Brain microvascular endothelial cell (primary cell): ENCODE measurements around the gene YY1AP1.
"Not testable (repeated sequence)": the region's sequence is repeated elsewhere in the genome, so short reads cannot be mapped to it uniquely, and the experiment has no call there.

Experiments
- DNase-seq: peaks from one replicate; pipeline ENCODE4 v3.0.0-alpha.2; 2020
- H3K27ac ChIP-seq: fragments of 250-450 bp; sonication (Bioruptor Pico); 2 replicates; pipeline ENCODE4 v1.5.1; 2020; ENCODE audit warnings: mild to moderate bottlenecking, moderate library complexity
- H3K27me3 ChIP-seq: fragments of 250-450 bp; sonication (Bioruptor Pico); replicated peaks from 2 replicates; pipeline ENCODE4 v1.5.1; 2020; ENCODE audit warnings: mild to moderate bottlenecking
- H3K36me3 ChIP-seq: fragments of 250-450 bp; sonication (Bioruptor Pico); replicated peaks from 2 replicates; pipeline ENCODE4 v1.5.1; 2020; ENCODE audit warnings: mild to moderate bottlenecking
- H3K4me3 ChIP-seq: 2 replicates; pipeline ENCODE4 v1.5.1; 2011; ENCODE audit warnings: low read depth, mild to moderate bottlenecking, control low read depth, low read length, moderate library complexity
- in situ Hi-C: cut with HindIII; loops from 2 replicates; pipeline ENCODE4 v1.10.0; 2017; ENCODE audit warnings: low sequenced_read_pairs, low pct_ligation_motif_present
- TF ChIP-seq, protein P1 (sequence below): IDR thresholded peaks from 2 replicates; pipeline ENCODE4 v1.5.1; 2011; ENCODE audit warnings: low read depth, mild to moderate bottlenecking, moderate library complexity, low read length, control low read depth, inconsistent platforms; ENCODE audit errors: missing control alignments

The YY1AP1 gene

DNA sequence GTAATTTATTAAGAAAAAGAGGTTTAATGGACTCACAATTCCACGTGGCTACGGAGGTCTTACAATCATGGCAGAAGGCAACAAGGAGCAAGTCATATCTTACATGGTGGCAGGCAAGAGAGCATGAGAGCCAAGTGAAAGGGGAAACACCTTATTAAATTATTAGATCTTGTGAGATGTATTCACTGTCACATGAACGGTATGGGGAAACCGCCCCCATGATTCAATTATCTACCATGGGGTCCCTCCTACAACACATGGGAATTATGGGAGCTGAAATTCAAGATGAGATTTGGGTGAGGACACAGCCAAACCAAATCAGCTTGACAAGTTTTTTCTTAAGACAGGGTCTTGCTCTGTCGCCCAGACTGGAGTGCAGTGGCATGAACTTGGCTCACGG, 14.6 kb upstream of the YY1AP1 start:
- H3K27ac ChIP-seq: no peak overlapping the region
- H3K27me3 ChIP-seq: no peaks in the 10 kb centered on the region
- no peak for DNase-seq
- no peaks in the 10 kb centered on the region for H3K36me3 ChIP-seq
- in situ Hi-C loops: no loop called here
- TF ChIP-seq, protein P1, sequence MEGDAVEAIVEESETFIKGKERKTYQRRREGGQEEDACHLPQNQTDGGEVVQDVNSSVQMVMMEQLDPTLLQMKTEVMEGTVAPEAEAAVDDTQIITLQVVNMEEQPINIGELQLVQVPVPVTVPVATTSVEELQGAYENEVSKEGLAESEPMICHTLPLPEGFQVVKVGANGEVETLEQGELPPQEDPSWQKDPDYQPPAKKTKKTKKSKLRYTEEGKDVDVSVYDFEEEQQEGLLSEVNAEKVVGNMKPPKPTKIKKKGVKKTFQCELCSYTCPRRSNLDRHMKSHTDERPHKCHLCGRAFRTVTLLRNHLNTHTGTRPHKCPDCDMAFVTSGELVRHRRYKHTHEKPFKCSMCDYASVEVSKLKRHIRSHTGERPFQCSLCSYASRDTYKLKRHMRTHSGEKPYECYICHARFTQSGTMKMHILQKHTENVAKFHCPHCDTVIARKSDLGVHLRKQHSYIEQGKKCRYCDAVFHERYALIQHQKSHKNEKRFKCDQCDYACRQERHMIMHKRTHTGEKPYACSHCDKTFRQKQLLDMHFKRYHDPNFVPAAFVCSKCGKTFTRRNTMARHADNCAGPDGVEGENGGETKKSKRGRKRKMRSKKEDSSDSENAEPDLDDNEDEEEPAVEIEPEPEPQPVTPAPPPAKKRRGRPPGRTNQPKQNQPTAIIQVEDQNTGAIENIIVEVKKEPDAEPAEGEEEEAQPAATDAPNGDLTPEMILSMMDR: no peak
- no peak overlapping the region for H3K4me3 ChIP-seq

DNA sequence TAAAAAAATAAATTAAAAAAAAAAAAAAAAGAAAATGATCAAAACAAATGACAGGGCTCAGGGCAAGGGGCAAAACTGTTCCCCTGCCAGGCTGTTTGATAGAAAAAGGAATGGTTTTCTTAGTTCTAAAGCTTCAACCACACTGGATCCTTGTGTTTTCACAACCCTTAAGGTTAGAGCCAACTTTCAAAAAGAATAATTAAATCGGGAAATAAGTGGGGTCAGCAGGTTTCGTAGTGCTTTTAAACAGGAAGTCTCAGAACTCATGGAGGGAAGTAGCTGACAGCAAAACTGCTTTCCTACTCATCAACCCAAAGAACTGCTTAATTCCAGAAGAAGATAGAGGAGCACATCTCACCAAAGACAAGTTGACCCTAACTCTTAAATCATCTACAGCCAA, 13.1 kb upstream of the YY1AP1 start:
- H3K4me3 ChIP-seq, H3K27ac ChIP-seq, DNase-seq, H3K27me3 ChIP-seq, in situ Hi-C loops, H3K36me3 ChIP-seq: not testable (repeated sequence)

DNA sequence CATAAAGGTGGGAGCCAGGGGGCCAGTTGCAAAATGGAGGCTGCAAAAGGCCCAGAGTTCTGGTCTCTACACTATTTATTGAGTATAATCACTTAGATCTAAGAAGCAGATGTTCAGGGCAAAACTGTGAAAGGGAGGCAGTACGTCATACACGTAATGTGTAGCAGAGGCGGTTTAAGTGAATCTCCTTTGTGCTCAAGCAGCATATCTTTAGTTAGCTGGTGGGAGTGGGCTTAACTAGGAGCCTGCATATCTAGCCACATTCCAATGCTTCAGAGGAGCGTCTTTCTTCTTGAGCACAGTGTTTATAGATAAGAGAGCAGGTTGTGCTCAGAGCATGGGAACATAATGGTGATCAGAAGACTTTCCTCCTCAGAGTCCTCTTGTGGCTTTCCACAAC, 10.5 kb upstream of the YY1AP1 start:
- H3K27me3 ChIP-seq, H3K4me3 ChIP-seq, DNase-seq, H3K36me3 ChIP-seq, in situ Hi-C loops, H3K27ac ChIP-seq: not testable (repeated sequence)

DNA sequence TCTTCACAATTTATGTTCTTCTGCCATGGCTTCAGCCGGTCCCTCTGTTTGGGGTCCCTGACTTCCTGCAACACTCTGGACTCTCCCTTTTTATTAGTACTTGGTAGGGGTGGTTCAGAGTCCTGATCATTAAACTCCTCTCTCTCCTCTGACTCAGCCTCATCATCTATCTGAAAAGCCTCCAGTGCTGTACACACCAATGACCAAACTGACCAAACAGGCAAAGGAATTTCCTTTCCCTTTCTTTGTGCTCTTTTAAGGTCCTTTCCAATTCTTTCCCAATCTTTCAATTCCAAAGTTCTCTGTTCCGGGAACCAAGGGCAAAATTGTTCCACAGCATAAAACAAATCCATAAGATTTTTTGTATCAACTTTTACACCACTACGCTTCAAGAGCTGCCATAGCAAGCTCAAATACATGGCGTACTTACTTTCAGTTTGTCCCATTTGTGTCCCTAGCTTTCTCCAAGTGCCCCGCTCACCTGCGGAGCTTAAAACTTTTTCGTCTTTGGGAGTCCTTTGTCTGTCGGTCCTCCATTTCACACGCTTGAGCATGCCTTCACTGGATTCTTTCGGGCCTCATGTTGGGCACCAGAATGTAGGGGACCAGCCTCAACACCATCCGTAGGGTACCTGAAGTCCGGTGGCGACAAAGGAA, 9.9 kb upstream of the YY1AP1 start:
- no peak overlapping the region for H3K27ac ChIP-seq
- TF ChIP-seq, protein P1: no peak
- H3K36me3 ChIP-seq: no peaks in the 10 kb centered on the region
- peak; percentile 7 for DNase-seq
- H3K4me3 ChIP-seq: no peak overlapping the region
- no peaks in the 10 kb centered on the region for H3K27me3 ChIP-seq
- in situ Hi-C loops: no loop called here

DNA sequence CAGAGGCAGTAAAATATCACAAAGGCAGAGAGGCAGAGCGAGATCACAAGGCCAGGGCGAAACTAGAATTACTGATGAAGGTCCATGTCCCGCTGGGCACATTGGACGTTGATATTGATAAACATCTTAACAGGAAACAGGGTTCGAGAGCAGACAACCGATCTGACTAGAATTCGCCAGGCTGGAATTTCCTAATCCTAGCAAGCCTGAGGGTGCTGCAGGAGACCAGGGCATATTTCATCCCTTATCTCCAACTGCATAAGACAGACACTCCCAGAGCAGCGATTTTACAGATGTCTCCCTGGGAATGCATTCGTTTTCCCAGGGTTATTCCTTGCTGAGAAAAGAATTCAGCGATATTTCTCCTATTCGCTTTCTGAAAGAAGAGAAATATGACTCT, 9.0 kb upstream of the YY1AP1 start:
- in situ Hi-C loops: not testable (repeated sequence)

DNA sequence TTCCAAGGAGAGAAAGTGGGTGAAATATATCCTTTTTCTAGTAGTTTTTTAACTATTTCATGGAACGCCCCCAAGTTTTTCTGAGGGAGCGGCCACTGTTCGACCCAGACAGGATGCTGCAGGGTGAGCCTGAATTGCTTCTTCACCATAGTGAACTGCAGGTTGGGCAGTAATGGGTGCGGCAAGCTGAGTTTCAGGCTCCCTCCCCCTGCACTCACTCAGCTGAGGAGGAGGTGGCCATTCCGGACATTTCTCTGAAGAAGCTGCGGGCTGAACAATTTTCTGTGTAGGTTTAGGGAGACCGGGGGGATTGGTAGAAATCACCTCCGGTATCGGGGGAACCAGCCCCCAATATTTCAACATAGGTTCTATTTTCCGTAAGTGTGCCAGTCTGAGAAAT, 8.5 kb upstream of the YY1AP1 start:
- Histone ChIP-seq H3K4me3 (no peak overlapping the region), H3K27me3 (no peaks in the 10 kb centered on the region), H3K36me3 (peaks cover 5% of the 10 kb centered on the region), H3K27ac (no peak overlapping the region)
- DNase-seq: no peak
- TF ChIP-seq, protein P1: no peak
- in situ Hi-C loops: no loop called here

More for the DNA sequence above, 9.0 kb upstream of the YY1AP1 start:
- not testable (repeated sequence) for H3K36me3 ChIP-seq, H3K27me3 ChIP-seq, H3K4me3 ChIP-seq, DNase-seq, H3K27ac ChIP-seq

DNA sequence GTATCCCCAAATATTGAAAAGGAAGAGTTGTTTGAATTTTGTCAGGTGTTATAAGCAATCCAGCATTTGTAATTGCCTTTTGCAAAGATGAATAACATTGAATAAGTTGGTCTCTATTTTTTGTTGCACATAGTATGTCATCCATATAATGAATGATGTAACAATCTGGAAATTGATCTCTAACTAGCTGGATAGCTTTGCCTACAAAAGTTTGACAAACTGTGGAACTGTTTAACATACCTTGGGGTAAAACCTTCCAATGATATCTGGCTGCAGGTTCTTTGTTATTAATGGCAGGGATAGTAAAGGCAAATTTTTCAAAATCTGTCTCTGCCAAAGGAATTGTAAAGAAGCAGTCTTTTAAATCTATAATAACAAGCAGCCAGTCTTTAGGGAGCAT, 8.0 kb upstream of the YY1AP1 start:
- H3K27me3 ChIP-seq: no peaks in the 10 kb centered on the region
- TF ChIP-seq, protein P1: no peak
- H3K27ac ChIP-seq: no peak overlapping the region
- H3K36me3 ChIP-seq: peaks cover 10% of the 10 kb centered on the region
- no peak for DNase-seq
- H3K4me3 ChIP-seq: no peak overlapping the region
- in situ Hi-C loops: no loop called here
